HCT116 (cell line): Measurements from ENCODE around the gene IL37.

Experiments
- JUND ChIP-seq: IDR thresholded peaks from 2 replicates; pipeline ENCODE4 v1.6.1; 2012
- MAX ChIP-seq: IDR thresholded peaks from 2 replicates; pipeline ENCODE4 v1.6.1; 2012
- POLR2A ChIP-seq: IDR thresholded peaks from 2 replicates; pipeline ENCODE4 v1.7.0; 2011; ENCODE audit warnings: borderline replicate concordance; ENCODE audit not compliant: insufficient read depth, insufficient read length; ENCODE audit errors: extremely low read depth
- POLR2AphosphoS5 ChIP-seq: IDR thresholded peaks from 2 replicates; pipeline ENCODE4 v1.6.1; 2011; ENCODE audit warnings: mild to moderate bottlenecking, low read depth, low read length, moderate library complexity
- SIN3A ChIP-seq: IDR thresholded peaks from 2 replicates; pipeline ENCODE4 v1.6.1; 2012; ENCODE audit warnings: low read depth
- TF ChIP-seq, protein P1 (sequence below), 3 experiments: fragments of 200-600 bp in 1 of 3; sonication (generic) in 1 of 3; IDR thresholded peaks in 2 of 3; conservative IDR thresholded peaks in 1 of 3; 2 replicates each; pipeline ENCODE4 v1.5.1; 2012 to 2017; ENCODE audit warnings: low read depth in 2 of 3, low read length in 2 of 3, antibody characterized with exemption in 1 of 3, borderline replicate concordance in 1 of 3, control low read depth in 1 of 3, mild to moderate bottlenecking in 1 of 3, mixed read lengths in 1 of 3, mixed run types in 1 of 3, moderate library complexity in 1 of 3; ENCODE audit not compliant: insufficient read depth in 1 of 3
- TF ChIP-seq, protein P2 (sequence below): IDR thresholded peaks from 2 replicates; pipeline ENCODE4 v1.6.1; 2011; ENCODE audit warnings: mild to moderate bottlenecking, low read length, moderate library complexity; ENCODE audit not compliant: insufficient replicate concordance; ENCODE audit errors: extremely low read depth

GRCh38 chr2:112912403-112912802, 1.4 kb downstream of the IL37 start:
- TF ChIP-seq, protein P1, sequence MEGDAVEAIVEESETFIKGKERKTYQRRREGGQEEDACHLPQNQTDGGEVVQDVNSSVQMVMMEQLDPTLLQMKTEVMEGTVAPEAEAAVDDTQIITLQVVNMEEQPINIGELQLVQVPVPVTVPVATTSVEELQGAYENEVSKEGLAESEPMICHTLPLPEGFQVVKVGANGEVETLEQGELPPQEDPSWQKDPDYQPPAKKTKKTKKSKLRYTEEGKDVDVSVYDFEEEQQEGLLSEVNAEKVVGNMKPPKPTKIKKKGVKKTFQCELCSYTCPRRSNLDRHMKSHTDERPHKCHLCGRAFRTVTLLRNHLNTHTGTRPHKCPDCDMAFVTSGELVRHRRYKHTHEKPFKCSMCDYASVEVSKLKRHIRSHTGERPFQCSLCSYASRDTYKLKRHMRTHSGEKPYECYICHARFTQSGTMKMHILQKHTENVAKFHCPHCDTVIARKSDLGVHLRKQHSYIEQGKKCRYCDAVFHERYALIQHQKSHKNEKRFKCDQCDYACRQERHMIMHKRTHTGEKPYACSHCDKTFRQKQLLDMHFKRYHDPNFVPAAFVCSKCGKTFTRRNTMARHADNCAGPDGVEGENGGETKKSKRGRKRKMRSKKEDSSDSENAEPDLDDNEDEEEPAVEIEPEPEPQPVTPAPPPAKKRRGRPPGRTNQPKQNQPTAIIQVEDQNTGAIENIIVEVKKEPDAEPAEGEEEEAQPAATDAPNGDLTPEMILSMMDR (IDR thresholded peaks at IDR 0.05 in 2 of 3, conservative IDR thresholded peaks at IDR 0.05 in 1 of 3; ENCODE audit: borderline replicate concordance in 1 of 3, insufficient read depth in 1 of 3, low read depth in 2 of 3, low read length in 2 of 3): no peak
- TF ChIP-seq SIN3A (no peak), JUND (no peak), MAX (no peak), POLR2AphosphoS5 (no peak), POLR2A (no peak)
- TF ChIP-seq, protein P2, sequence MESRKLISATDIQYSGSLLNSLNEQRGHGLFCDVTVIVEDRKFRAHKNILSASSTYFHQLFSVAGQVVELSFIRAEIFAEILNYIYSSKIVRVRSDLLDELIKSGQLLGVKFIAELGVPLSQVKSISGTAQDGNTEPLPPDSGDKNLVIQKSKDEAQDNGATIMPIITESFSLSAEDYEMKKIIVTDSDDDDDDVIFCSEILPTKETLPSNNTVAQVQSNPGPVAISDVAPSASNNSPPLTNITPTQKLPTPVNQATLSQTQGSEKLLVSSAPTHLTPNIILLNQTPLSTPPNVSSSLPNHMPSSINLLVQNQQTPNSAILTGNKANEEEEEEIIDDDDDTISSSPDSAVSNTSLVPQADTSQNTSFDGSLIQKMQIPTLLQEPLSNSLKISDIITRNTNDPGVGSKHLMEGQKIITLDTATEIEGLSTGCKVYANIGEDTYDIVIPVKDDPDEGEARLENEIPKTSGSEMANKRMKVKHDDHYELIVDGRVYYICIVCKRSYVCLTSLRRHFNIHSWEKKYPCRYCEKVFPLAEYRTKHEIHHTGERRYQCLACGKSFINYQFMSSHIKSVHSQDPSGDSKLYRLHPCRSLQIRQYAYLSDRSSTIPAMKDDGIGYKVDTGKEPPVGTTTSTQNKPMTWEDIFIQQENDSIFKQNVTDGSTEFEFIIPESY: no peak
